HFF-Myc (cell line): Measurements from ENCODE around the gene OR10H1.
"Not testable (repeated sequence)": the region's sequence is repeated elsewhere in the genome, so short reads cannot be mapped to it uniquely, and the experiment has no call there.

Experiments
- DNase-seq: peaks from one replicate; pipeline ENCODE4 v3.0.0-alpha.2; 2011; ENCODE audit warnings: low read depth; ENCODE audit errors: extremely low read depth
- H3K4me3 ChIP-seq: replicated peaks from 2 replicates; pipeline ENCODE4 v1.5.1; 2011; ENCODE audit warnings: low read depth, mild to moderate bottlenecking, control low read depth, low read length
- TF ChIP-seq, protein P1 (sequence below): IDR thresholded peaks from 2 replicates; pipeline ENCODE4 v1.5.1; 2012; ENCODE audit warnings: mild to moderate bottlenecking, low read depth, low read length, control low read depth; ENCODE audit errors: missing control alignments

Gene OR10H1

DNA sequence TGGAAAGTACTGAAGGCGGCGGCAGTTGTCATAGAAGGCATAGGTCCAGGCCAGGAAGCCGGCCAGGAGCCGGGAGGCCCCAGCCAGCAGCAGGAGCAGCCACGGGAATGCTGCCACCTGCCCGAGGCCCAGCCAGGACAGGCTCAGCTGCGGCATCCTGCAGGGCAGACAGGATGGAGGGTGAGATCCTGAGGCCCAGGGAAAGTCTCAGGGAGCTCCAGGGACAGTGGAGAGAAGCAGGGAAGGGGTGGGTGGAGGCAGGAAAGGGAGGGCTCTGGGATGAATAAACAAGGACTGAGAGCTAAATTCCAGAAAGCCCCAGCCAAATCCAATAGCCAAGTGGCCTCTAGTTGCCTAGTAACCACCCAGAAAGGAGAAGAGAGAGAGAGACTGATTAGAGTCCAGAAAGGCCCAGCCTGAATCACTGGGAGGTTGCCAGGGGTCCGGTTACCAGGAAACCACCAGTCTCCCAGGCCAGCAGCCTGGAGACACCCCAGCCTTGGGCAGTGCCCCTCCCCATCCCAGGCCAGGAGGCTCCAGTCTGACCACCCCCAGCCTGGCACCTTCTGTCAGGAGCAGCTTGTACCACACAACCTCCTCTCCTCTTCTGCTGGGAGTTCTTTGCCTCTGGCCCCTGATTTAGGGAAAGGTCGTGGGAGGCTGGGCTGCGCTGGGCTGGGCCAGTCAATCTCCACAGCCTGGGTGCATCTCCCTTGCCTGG is 35.5 kb downstream of the OR10H1 start:
- no peak overlapping the region for H3K4me3 ChIP-seq
- DNase-seq: no peak
- TF ChIP-seq, protein P1, sequence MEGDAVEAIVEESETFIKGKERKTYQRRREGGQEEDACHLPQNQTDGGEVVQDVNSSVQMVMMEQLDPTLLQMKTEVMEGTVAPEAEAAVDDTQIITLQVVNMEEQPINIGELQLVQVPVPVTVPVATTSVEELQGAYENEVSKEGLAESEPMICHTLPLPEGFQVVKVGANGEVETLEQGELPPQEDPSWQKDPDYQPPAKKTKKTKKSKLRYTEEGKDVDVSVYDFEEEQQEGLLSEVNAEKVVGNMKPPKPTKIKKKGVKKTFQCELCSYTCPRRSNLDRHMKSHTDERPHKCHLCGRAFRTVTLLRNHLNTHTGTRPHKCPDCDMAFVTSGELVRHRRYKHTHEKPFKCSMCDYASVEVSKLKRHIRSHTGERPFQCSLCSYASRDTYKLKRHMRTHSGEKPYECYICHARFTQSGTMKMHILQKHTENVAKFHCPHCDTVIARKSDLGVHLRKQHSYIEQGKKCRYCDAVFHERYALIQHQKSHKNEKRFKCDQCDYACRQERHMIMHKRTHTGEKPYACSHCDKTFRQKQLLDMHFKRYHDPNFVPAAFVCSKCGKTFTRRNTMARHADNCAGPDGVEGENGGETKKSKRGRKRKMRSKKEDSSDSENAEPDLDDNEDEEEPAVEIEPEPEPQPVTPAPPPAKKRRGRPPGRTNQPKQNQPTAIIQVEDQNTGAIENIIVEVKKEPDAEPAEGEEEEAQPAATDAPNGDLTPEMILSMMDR: no peak

DNA sequence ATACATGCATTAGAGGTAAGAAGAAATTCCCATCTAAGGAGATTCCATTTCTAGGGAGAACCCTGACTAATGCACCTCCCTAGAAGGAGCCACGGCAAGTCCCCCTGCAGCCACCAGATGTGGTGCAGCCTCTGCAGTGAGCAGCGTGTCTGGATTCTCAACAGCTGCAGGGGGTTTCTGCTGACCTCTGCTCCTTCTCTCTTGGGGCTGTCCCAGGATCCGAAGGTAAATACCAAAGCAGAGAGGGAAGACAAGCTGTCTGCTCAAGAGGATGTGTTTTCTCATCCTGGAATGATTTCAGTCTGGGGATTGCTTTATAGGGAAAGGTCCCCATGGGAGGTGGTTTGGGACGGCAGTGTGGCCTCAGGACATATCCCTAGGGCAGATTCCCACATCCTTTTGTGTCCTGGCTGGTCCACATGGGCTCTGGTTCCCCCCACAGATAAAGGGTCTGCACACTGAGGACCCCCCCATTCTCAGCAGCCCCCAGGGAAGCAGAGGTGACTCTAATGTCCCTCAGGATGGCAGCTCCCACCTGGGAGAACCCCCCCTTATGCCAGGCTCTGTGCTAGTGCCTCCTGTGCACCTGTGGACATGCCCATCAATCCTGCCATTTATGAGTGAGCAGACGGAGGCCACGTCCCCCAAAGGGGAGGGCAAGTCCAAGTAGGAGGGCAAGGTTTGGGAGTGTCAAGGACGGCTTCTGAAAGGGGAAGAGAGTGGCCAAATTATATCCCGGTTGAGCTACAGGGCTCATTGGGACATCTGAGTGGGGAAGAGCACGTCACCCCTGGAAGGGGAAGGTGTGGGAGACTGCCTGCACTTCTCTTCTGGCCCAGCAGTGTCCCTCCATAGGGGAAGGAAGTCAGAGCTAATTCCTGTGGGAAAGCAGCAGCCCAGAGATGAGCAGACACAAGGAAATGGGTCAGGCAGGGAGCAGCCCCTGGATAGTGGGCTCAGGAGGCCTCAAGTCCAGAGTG is 38.2 kb downstream of the OR10H1 start:
- no peak for DNase-seq
- no peak overlapping the region for H3K4me3 ChIP-seq
- TF ChIP-seq, protein P1: no peak

DNA sequence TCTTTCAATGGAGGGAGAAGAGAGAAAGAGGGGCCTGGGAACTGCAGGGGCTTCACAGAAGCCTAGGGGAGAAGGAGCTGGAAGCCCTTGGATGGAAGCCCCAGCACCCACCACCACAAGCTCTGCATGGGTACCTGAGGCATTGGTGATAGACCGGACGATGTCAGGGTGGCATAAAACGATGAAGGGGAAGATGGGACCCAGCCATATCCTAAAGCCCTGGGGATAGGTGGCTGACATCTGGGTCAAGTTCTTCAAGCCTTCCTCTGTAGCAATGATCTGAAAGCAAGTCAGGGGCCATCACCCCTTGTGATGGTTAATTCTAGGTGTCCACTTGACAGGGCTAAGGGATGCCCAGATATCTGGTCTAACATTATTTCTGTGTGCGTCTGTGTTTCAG is 39.2 kb downstream of the OR10H1 start:
- no peak overlapping the region for H3K4me3 ChIP-seq
- TF ChIP-seq, protein P1: no peak
- DNase-seq: no peak

DNA sequence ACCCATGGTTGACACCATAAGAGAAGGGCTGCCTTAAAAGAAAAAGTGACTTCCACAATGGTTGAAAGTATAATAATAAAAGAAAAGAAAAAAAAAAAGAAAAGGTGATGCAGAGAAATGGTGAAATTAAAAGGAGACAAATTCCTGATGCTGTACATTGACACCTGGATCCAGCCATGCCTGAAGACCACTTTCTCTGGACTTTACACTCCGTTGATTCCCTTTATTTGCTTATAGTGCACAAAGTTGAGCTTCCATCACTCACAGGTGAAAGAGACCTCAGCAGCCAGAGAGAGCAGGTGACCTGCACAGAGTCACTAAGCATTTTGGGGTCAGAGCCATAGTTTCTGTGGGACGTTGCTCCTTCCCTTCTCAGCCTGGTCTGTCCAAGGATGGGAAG is 40.2 kb downstream of the OR10H1 start:
- DNase-seq: no peak
- TF ChIP-seq, protein P1: no peak
- no peak overlapping the region for H3K4me3 ChIP-seq

DNA sequence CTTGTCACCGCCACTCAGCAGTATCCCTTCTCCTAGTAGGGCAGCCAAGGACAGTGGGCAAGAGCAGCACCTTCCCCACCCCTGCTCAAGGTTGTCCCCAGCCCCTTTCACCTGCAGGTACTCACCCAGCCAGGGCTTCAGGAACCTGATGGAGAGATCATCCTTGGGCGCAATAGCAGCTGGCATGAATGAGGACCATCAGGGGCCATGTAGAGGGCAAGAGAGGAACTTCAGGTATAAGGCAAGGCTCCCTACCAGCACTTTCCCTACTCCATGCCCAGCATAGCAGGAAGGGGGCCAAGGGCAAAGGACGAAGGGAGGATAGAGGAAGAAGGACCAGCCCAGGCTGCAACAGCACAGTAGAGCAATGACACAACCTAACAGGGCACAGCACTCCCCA is 41.3 kb downstream of the OR10H1 start:
- not testable (repeated sequence) for DNase-seq, H3K4me3 ChIP-seq

DNA sequence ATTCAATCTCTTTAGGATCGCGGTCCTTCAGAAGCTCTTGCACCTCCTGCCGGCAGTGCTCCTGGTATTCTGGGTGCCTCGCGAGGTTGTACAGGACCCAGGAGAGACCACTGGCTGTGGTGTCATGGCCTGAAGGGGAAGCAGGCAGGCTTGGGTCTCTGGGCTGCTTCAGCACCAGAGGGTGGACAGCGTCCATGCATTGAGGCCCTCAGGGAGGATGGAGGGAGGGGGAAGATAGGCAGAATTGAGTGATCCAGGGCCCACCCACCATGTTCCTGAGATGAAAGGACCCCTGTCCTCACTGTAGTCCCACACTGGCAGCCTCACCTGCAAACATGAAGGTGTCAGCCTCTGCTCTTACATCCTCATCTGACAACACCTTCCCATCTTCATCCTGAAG is 45.9 kb downstream of the OR10H1 start:
- TF ChIP-seq, protein P1: no peak
- no peak overlapping the region for H3K4me3 ChIP-seq
- DNase-seq: no peak

DNA sequence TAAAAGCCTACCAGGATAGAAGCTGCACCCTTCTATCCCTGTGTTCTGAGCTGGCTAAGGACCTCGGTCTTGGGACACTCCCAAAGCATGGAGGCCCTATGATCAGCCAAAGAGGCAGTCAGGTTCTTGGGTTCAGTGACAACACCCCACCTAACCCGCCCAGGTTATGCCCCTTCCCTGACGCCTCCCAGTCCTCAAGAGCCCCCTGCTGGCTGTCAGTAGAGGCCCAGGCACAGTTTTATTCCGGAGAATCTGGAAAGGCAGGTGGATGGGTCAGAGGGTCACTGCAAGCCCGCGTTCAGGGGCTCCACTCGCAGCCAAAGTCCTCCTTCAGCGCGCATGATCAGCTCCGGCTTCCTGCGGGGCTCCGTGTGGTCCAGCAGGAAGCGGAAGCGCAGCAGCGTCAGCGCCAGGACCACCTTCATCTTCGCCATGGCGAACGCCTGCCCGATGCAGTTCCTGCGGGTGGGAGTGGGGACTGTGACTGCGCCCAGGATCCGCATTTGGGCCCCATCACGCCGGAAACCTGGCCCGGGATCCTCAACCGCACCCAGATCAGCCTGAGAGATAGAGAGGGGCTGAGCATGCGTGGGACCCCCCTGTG is 55.4 kb downstream of the OR10H1 start:
- TF ChIP-seq, protein P1: no peak
- no peak for DNase-seq
- H3K4me3 ChIP-seq: no peak overlapping the region
